Ovary (tissue), 3 donors: ENCODE measurements around the gene LIM2.

Experiments used
- POLR2A ChIP-seq: fragments of 450-650 bp; IDR thresholded peaks from one replicate; pipeline ENCODE4 v1.6.1; 2017; ENCODE audit warnings: antibody characterized with exemption, mild to moderate bottlenecking, moderate library complexity
- TF ChIP-seq, protein P1 (sequence below), 3 donors: fragments of 450-650 bp in 2 of 3; fragments of 200-600 bp in 1 of 3; IDR thresholded peaks; one replicate each; pipeline versions ENCODE4 v1.5.1 to v1.8.0; 2016 to 2022; ENCODE audit warnings: antibody characterized with exemption in 3 of 3, mild to moderate bottlenecking in 1 of 3
- donor health status: DM: no; HTN: no; CAD: no.

- TF ChIP-seq, protein P1, sequence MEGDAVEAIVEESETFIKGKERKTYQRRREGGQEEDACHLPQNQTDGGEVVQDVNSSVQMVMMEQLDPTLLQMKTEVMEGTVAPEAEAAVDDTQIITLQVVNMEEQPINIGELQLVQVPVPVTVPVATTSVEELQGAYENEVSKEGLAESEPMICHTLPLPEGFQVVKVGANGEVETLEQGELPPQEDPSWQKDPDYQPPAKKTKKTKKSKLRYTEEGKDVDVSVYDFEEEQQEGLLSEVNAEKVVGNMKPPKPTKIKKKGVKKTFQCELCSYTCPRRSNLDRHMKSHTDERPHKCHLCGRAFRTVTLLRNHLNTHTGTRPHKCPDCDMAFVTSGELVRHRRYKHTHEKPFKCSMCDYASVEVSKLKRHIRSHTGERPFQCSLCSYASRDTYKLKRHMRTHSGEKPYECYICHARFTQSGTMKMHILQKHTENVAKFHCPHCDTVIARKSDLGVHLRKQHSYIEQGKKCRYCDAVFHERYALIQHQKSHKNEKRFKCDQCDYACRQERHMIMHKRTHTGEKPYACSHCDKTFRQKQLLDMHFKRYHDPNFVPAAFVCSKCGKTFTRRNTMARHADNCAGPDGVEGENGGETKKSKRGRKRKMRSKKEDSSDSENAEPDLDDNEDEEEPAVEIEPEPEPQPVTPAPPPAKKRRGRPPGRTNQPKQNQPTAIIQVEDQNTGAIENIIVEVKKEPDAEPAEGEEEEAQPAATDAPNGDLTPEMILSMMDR (IDR thresholded peaks at IDR 0.05), result no peak
- TF ChIP-seq POLR2A, result no peak
These were observed 33.7 kb upstream of the LIM2 start for GRCh38 chr19:51421229-51422052.
